ENCODE measurements around the gene CINP.
"Not testable (repeated sequence)": the region's sequence is repeated elsewhere in the genome, so short reads cannot be mapped to it uniquely, and the experiment has no call there.

Gene CINP

GRCh38 chr14:102353126-102353619, 9.5 kb downstream of the CINP start:
- no peak for DNase-seq (ENCODE audit: low read depth)

GRCh38 chr14:102352213-102352612, 10.5 kb downstream of the CINP start:
- no peak for DNase-seq (ENCODE audit: low read depth)

GRCh38 chr14:102351593-102351992, 11.1 kb downstream of the CINP start:
- DNase-seq (ENCODE audit: low read depth): not testable (repeated sequence)

GRCh38 chr14:102351023-102351422, 11.7 kb downstream of the CINP start:
- DNase-seq (ENCODE audit: low read depth): no peak

- no peak for DNase-seq (ENCODE audit: low read depth)
These were observed 14.3 kb downstream of the CINP start for GRCh38 chr14:102348376-102348775.

- no peak for DNase-seq (ENCODE audit: low read depth)
These were observed 16.0 kb downstream of the CINP start for GRCh38 chr14:102346645-102347044.

GRCh38 chr14:102345232-102345631, 17.5 kb downstream of the CINP start:
- DNase-seq (ENCODE audit: low read depth): no peak

- no peak for DNase-seq (ENCODE audit: low read depth)
These were observed 18.2 kb downstream of the CINP start for GRCh38 chr14:102344485-102344884.

GRCh38 chr14:102344084-102344483, 18.6 kb downstream of the CINP start:
- DNase-seq (ENCODE audit: low read depth): no peak

- DNase-seq (ENCODE audit: low read depth): no peak
These were observed 20.5 kb downstream of the CINP start for GRCh38 chr14:102342238-102342637.

GRCh38 chr14:102341566-102341965, 21.1 kb downstream of the CINP start:
- DNase-seq (ENCODE audit: low read depth): no peak

GRCh38 chr14:102338724-102339123, 24.0 kb downstream of the CINP start:
- no peak for DNase-seq (ENCODE audit: low read depth)

GRCh38 chr14:102335163-102335562, 27.5 kb downstream of the CINP start:
- no peak for DNase-seq (ENCODE audit: low read depth)

GRCh38 chr14:102333795-102334705, 28.6 kb downstream of the CINP start:
- DNase-seq (ENCODE audit: low read depth): no peak

- no peak for DNase-seq (ENCODE audit: low read depth)
These were observed 29.3 kb downstream of the CINP start for GRCh38 chr14:102333390-102333789.

- no peak for DNase-seq (ENCODE audit: low read depth)
These were observed 31.9 kb downstream of the CINP start for GRCh38 chr14:102330806-102331205.

- not testable (repeated sequence) for DNase-seq (ENCODE audit: low read depth)
These were observed 33.3 kb downstream of the CINP start for GRCh38 chr14:102329381-102329780.

- DNase-seq (ENCODE audit: low read depth): no peak
These were observed 36.1 kb downstream of the CINP start for GRCh38 chr14:102326583-102326982.

- no peak for DNase-seq (ENCODE audit: low read depth)
These were observed 36.8 kb downstream of the CINP start for GRCh38 chr14:102325791-102326345.

GRCh38 chr14:102323102-102323501, 39.6 kb downstream of the CINP start:
- DNase-seq (ENCODE audit: low read depth): no peak

GRCh38 chr14:102321456-102322422, 41.0 kb downstream of the CINP start:
- DNase-seq (ENCODE audit: low read depth): no peak

Data from stimulated activated CD8-positive, alpha-beta memory T cell treated with anti-CD3 and anti-CD28 coated beads, Interleukin-12 subunit alpha, Interleukin-12 subunit beta, amount 100 ng/mL, for 1 hour (primary cell).